Caki2 (cell line): ENCODE data around the gene FKBP7. TPM values are rescaled to one million over a fixed set of nuclear protein-coding genes. Genes with fewer than 3 reads are reported as not detected.
"Not testable (repeated sequence)": the region's sequence is repeated elsewhere in the genome, so short reads cannot be mapped to it uniquely, and the experiment has no call there.

Experiments
- DNase-seq: peaks from one replicate; pipeline ENCODE4 v3.0.0-alpha.2; 2015; ENCODE audit warnings: low read depth
- in situ Hi-C: cut with HindIII; loops from 2 replicates; pipeline ENCODE4 v1.10.0; 2016; ENCODE audit warnings: low sequenced_read_pairs, low pct_unique_long_range_greater_than_20kb, mixed read lengths
- total RNA-seq: library from RNA; depleted of rRNA; stranded (reverse); fragments of >200 nt; shearing (Covaris generic); gene quantifications from 2 replicates; pipeline ENCODE4 v1.2.3, GENCODE V29; 2014; ENCODE audit warnings: low replicate concordance; rRNA removed

FKBP7 gene
- total RNA-seq: 60.6 and 61.8 TPM in 2 replicates

DNA sequence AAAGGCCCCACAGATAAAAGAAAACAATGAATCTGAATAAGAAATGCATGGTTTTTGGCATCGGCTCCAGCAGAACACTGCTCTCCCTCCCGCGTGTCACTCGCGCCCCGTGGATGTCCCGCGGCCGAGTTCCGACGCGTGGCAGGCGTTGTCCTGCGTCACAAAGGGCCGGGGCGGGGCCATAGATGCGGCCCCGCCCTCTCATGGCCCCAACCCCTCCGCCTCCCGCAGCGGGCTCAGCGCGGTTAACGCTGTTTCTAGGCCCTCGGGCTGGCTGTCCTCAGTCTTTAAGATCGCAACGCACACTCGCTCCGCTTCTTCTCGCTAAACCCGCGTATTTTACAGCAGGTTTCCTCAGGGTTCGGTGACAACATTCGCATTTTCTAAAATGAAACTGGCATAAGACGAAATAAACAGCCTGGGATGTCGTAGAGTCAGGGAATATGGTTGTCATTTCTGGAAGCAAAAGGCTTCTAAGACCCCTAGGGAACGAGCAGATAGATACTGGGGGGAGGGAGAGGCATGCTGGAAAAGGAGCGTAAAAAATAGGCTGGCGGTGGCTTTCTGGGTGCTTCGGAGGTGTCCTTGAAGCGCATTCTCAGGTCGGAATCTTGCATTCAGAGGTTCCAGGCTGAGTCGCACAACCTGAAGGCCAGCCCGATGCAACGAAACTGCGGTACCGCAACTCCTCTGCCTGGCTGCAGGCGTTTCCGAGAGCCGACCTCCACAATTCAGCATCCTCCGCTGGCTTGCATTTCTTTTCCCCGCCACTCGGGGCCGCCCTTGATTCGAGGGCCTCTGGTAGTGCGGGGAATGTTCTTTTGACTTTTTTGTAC lies at the start of gene FKBP7:
Gene FKBP7 (minus strand): TSS at position 162 of the 836 bp plus-strand sequence. CDS start 101 bp downstream, at position 61.
- peak; percentile 79 for DNase-seq
- in situ Hi-C loops: no loop called here

GRCh38 chr2:178527592-178527991 lies 49.2 kb upstream of the FKBP7 start:
- in situ Hi-C loops: no loop called here
- no peak for DNase-seq

GRCh38 chr2:178526256-178526655 lies 47.9 kb upstream of the FKBP7 start:
- DNase-seq: no peak
- in situ Hi-C loops: no loop called here

- not testable (repeated sequence) for DNase-seq
Measured at GRCh38 chr2:178525460-178525859, 47.1 kb upstream of the FKBP7 start.

GRCh38 chr2:178525010-178525409 lies 46.6 kb upstream of the FKBP7 start:
- DNase-seq, in situ Hi-C loops: not testable (repeated sequence)

More at GRCh38 chr2:178525460-178525859, 47.1 kb upstream of the FKBP7 start:
- in situ Hi-C loops: not testable (repeated sequence)

DNA sequence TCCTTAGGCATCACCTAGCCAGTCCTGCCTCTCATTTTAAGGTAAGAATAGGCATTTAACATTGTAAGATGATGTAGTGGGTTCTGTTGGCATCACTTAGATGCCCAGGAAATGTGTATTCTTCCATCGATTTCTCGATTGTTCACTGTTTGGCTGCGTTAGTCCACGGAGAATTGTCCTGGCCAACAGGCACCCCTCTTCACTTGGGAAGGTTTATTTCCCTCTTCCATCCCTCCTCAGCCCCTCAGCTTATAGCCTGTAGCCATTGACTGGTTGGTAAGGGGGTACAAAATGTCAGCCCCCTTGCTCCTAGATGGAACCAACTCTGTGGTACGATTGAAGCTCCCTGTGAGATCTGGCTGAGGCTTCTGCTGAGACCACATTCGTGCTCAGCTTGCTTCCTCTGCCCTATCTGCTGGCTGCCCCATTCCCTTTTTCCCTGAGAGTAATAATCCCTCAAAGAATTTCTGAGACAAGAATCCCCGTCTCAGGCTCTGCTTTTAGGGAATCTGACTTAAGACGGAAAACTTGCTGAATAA lies 45.3 kb upstream of the FKBP7 start:
- DNase-seq: no peak
- in situ Hi-C loops: no loop called here

GRCh38 chr2:178522950-178523595 lies 44.7 kb upstream of the FKBP7 start:
- in situ Hi-C loops: no loop called here
- no peak for DNase-seq

DNA sequence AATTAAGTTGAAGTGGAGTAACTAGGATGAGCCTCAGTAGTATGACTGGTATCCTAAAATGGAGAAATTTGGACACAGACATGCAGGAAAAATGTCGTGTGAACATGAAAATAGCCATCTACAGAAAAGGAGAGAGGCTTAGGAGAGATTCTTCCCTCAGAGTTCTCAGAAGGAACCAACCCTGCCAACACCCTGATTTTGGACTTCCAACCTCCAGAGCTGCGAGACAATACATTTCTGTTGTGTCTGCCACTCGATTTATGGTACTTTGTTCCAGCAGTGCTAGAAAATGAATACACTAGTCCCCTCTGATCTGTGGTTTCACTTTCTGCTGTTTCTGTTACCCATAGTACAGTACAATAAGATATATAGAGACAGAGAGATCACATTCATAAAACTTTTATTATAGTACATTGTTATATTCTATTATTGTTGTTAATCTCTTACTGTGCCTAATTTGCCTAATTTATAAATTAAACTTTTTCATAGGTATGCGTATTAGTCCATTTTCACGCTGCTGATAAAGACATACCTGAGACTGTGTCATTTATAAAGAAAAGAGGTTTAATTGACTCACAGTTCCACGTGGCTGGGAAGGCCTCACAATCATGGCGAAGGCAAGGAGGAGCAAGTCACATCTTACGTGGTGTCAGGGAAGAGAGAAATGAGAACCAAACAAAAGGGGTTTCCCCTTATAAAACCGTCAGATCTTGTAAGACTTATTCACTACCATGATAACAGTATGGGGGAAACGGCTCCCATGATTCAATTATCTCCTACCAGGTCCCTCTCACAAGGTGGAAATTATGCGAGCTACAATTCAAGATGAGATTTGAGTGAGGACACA lies 43.1 kb upstream of the FKBP7 start:
- no peak for DNase-seq
- in situ Hi-C loops: no loop called here

GRCh38 chr2:178517496-178517895 lies 39.1 kb upstream of the FKBP7 start:
- in situ Hi-C loops: no loop called here
- no peak for DNase-seq

DNA sequence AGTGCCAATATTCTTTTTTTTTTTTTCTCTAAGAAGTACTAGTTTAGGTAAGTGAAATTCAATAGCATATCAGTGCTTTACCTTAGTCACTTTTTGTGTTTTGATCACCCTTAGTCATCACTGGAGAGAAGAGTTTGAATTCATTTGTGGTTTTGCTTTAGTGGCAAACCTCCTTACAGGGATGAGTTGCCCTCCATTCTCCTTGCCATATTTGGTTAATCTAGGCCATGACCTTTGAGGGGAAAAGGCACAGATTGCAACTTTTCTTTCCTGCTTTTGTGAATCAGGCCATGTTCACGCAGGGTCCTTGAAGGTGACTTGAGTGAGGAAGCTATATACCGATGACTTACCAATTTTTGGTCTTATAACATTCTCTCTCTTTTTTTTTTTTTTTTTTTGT lies 36.3 kb upstream of the FKBP7 start:
- DNase-seq: peak; percentile 73

DNA sequence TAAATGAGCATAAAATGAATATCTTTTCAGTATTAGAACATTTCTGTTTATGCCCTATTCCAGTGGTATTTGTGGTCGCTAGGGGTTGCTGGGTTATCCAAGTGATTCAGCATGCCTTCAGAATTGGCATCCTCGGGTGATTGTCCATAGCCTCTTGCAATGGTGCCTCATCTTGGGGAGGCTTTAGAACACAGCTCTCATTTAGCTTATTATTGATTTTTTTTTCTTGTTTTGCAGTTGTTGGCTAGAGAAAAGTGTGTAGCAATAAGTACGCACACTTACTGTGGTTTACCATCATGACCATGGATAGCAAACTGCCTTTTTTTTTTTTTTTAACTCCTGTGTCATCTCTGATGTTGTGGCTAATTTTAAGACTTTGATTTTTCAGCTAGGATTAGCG lies 35.5 kb upstream of the FKBP7 start:
- no peak for DNase-seq
- in situ Hi-C loops: no loop called here

More for the DNA sequence above, 36.3 kb upstream of the FKBP7 start:
- in situ Hi-C loops: no loop called here

GRCh38 chr2:178512484-178512883 lies 34.1 kb upstream of the FKBP7 start:
- DNase-seq: peak; percentile 59
- in situ Hi-C loops: no loop called here

DNA sequence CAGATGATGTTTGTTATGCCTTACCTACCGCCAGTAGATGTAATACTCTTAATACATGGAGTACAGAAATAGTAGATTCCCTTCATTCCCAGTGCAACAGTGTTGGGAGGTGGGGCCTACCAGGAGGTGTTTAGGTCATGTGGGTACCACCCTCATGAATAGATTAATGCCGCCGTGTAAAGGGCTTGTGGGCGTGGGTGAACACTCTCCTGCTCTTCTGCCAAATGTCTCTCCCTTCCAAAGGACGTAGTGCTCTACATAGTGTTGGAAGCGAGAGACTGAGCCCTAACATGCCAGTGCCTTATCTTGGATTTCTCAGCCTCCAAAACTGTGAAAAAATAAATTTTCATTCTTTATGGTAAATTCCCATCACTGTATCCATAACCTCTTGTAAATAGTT lies 32.0 kb upstream of the FKBP7 start:
- no peak for DNase-seq
- in situ Hi-C loops: no loop called here

GRCh38 chr2:178508646-178509045 lies 30.2 kb upstream of the FKBP7 start:
- in situ Hi-C loops: no loop called here

DNA sequence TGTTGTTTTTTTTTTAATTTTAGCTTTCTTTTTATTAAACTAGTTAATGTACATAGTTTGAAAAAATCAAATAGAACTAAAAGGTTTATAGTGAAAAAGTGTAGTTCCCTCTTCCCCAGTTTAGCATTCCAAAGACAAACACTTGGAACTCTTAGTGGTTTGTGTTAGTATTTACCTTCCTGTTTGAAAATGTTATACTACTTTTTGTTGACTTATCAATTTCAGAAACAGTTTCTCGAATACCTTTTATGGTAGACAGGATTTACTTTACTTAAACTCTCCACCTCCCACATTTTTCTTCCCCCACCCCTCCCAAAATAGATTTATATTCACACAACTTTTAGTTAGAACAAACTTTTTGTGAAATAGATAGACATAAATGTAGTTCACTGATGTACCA lies 28.5 kb upstream of the FKBP7 start:
- in situ Hi-C loops: no loop called here
- no peak for DNase-seq

More at GRCh38 chr2:178508646-178509045, 30.2 kb upstream of the FKBP7 start:
- no peak for DNase-seq

DNA sequence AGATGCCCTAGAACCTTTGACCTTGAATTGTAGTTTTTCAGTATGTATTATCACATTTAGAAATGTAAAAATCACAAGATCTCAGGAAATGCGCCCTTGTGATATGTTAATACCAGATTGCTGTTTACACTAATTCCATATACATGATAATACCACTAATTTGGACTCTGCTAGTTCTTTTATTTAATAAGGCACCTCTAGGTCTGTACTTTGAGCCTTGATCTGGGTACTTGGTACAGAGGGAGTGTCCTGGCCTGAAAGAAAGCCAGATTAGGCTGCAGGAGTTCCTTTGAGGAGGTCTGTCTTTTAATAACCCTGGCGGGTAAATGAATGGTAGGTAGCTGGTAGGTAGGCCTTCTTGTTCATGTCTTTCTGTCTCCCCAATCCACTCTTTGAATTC lies 28.1 kb upstream of the FKBP7 start:
- DNase-seq: no peak
- in situ Hi-C loops: no loop called here

DNA sequence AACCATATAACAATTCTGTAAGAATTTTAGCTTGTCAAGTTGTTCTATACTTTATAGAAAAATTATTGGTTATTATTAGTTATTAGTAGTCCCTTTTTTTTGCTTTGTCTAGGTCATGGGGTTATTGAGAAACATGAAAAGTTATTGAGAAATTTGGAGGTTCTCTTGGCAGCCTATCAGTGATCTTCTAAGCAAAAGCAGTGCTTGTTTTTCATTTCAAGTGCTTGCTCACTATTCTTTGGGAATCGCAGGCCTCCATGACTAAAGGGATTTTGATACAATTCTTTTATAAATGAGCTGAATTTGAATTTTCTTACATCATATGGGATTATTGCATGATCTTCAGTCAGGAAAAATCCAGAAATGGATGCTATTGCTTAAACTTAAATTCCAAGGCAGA lies 27.7 kb upstream of the FKBP7 start:
- no peak for DNase-seq
- in situ Hi-C loops: no loop called here

GRCh38 chr2:178502751-178503150 lies 24.4 kb upstream of the FKBP7 start:
- DNase-seq: no peak
- in situ Hi-C loops: no loop called here
